Measurements from ENCODE around the gene TCTA. TPM values are rescaled to one million over a fixed set of nuclear protein-coding genes. Genes with fewer than 3 reads are reported as not detected.

Gene TCTA
- total RNA-seq, 1 donor from 2014 or later = 12.4 TPM

GRCh38 chr3:49454898-49455681 lies 42.9 kb downstream of the TCTA start:
- no peak for DNase-seq (ENCODE audit: low read depth, low spot score)
- no peak for TF ChIP-seq CTCF (conservative IDR thresholded peaks at IDR 0.05)
- no peak overlapping the region for H3K27ac Mint-ChIP-seq (ENCODE audit: unreplicated experiment)
- no peaks in the 10 kb centered on the region for H3K9me3 Mint-ChIP-seq
- H3K4me1 Mint-ChIP-seq = peaks cover 14% of the 10 kb centered on the region
- H3K36me3 Mint-ChIP-seq (ENCODE audit: low read depth) = no peaks in the 10 kb centered on the region
- H3K4me3 Mint-ChIP-seq = no peak overlapping the region
- H3K27me3 Mint-ChIP-seq (ENCODE audit: low read depth) = no peaks in the 10 kb centered on the region

- TF ChIP-seq CTCF (conservative IDR thresholded peaks at IDR 0.05) = no peak
- DNase-seq (ENCODE audit: low read depth, low spot score) = no peak
- Mint-ChIP-seq H3K9me3 (no peaks in the 10 kb centered on the region), H3K36me3 (ENCODE audit: low read depth) (no peaks in the 10 kb centered on the region), H3K4me1 (peaks cover 23% of the 10 kb centered on the region), H3K27ac (ENCODE audit: unreplicated experiment) (peak overlapping the region; percentile 17), H3K4me3 (no peak overlapping the region), H3K27me3 (ENCODE audit: low read depth) (no peaks in the 10 kb centered on the region)
Observed at GRCh38 chr3:49456466-49456865, 44.2 kb downstream of the TCTA start.

GRCh38 chr3:49460188-49460890 lies 48.1 kb downstream of the TCTA start:
- Mint-ChIP-seq H3K9me3 (no peaks in the 10 kb centered on the region), H3K27ac (ENCODE audit: unreplicated experiment) (no peak overlapping the region), H3K4me1 (peaks cover 41% of the 10 kb centered on the region), H3K4me3 (no peak overlapping the region), H3K36me3 (ENCODE audit: low read depth) (no peaks in the 10 kb centered on the region), H3K27me3 (ENCODE audit: low read depth) (no peaks in the 10 kb centered on the region)
- TF ChIP-seq CTCF (conservative IDR thresholded peaks at IDR 0.05) = no peak
- no peak for DNase-seq (ENCODE audit: low read depth, low spot score)

GRCh38 chr3:49460956-49461355 lies 48.7 kb downstream of the TCTA start:
- Mint-ChIP-seq H3K36me3 (ENCODE audit: low read depth) (no peaks in the 10 kb centered on the region), H3K4me3 (no peak overlapping the region), H3K27ac (ENCODE audit: unreplicated experiment) (peak overlapping the region; percentile 54), H3K9me3 (no peaks in the 10 kb centered on the region), H3K4me1 (peaks cover 43% of the 10 kb centered on the region), H3K27me3 (ENCODE audit: low read depth) (no peaks in the 10 kb centered on the region)
- no peak for TF ChIP-seq CTCF (conservative IDR thresholded peaks at IDR 0.05)
- DNase-seq (ENCODE audit: low read depth, low spot score) = no peak

- no peaks in the 10 kb centered on the region for H3K9me3 Mint-ChIP-seq
- peak overlapping the region; percentile 50 for H3K4me3 Mint-ChIP-seq
- no peak for DNase-seq (ENCODE audit: low read depth, low spot score)
- H3K36me3 Mint-ChIP-seq (ENCODE audit: low read depth) = no peaks in the 10 kb centered on the region
- H3K4me1 Mint-ChIP-seq = peaks cover 46% of the 10 kb centered on the region
- H3K27ac Mint-ChIP-seq (ENCODE audit: unreplicated experiment) = peak overlapping the region; percentile 54
- TF ChIP-seq CTCF (conservative IDR thresholded peaks at IDR 0.05) = no peak
- no peaks in the 10 kb centered on the region for H3K27me3 Mint-ChIP-seq (ENCODE audit: low read depth)
Observed at GRCh38 chr3:49461443-49462171, 49.4 kb downstream of the TCTA start.

Data from neural crest cell (in vitro differentiated cells).